GM10847 (cell line): ENCODE results near the gene PHRF1.
A peak's percentile ranks its signal among the peaks of the same experiment; 100 is the strongest.

ENCODE experiments used
- POLR2A ChIP-seq: IDR thresholded peaks from 2 replicates; pipeline ENCODE4 v1.6.1; 2011; ENCODE audit not compliant: insufficient read length; ENCODE audit errors: extremely low read depth

PHRF1 gene

GRCh38 chr11:561148-562003 is 14.9 kb upstream of the PHRF1 start:
- TF ChIP-seq POLR2A: no peak

DNA sequence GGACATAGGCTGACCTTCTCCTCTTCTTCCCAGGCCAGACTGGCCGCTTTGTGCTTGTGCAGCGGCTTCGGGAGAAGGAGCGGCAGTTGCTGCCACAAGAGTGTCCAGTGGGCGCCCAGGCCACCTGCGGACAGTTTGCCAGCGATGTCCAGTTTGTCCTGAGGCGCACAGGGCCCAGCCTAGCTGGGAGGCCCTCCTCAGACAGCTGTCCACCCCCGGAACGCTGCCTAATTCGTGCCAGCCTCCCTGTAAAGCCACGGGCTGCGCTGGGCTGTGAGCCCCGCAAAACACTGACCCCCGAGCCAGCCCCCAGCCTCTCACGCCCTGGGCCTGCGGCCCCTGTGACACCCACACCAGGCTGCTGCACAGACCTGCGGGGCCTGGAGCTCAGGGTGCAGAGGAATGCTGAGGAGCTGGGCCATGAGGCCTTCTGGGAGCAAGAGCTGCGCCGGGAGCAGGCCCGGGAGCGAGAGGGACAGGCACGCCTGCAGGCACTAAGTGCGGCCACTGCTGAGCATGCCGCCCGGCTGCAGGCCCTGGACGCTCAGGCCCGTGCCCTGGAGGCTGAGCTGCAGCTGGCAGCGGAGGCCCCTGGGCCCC is 14.1 kb upstream of the PHRF1 start:
- no peak for TF ChIP-seq POLR2A

DNA sequence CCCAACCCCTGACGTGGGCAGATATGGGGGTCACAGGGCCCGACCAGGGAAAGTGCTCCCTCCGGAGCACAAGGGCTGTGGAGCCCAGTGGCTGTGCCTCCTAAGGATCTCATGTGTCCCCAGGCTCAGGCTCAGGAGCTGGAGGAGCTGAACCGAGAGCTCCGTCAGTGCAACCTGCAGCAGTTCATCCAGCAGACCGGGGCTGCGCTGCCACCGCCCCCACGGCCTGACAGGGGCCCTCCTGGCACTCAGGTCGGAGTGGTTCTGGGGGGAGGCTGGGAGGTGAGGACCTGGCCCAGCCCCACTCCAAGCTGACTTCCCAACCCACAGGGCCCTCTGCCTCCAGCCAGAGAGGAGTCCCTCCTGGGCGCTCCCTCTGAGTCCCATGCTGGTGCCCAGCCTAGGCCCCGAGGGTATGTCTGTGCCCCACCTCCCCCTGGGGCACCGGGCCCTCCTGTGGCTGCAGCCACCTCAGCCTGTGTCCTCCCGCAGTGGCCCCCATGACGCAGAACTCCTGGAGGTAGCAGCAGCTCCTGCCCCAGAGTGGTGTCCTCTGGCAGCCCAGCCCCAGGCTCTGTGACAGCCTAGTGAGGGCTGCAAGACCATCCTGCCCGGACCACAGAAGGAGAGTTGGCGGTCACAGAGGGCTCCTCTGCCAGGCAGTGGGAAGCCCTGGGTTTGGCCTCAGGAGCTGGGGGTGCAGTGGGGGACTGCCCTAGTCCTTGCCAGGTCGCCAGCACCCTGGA is 13.0 kb upstream of the PHRF1 start:
- no peak for TF ChIP-seq POLR2A

GRCh38 chr11:563812-564578 is 12.3 kb upstream of the PHRF1 start:
- TF ChIP-seq POLR2A: no peak

GRCh38 chr11:565921-566509 is 10.3 kb upstream of the PHRF1 start:
- TF ChIP-seq POLR2A: no peak

DNA sequence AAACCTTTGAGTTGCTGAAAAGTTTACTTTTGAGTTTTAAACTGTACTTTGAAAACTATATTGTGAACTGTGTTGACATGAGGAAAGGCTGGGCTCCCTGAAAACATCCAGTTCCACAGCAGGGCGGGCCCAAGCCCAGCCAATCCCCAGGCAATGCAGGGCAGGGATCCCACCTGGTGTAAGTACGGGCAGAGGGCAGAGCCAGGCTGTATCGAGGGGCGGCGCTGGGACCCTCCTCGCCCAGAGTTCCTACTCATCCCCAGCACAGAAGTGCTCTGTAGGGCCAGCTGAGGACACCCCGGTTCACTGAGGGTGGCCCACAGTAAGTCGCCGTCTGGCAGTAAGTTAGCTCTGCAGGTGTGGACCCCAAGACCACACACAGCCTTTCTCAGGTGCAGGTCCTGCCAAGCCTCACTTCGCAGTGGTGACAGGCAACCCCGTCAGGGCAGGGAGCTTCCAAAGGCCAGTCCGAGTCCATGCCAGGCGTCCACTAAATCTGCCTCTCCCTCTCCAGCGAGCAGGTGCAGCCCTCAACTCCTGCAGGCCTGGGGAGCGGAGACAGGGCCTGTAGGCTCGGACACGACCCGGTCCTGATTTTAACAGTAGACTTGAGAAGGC is 9.2 kb upstream of the PHRF1 start:
- no peak for TF ChIP-seq POLR2A

- TF ChIP-seq POLR2A: no peak
These were observed 8.5 kb upstream of the PHRF1 start for GRCh38 chr11:567629-568292.

GRCh38 chr11:568306-569157 is 7.7 kb upstream of the PHRF1 start:
- peak; percentile 61 for TF ChIP-seq POLR2A

- TF ChIP-seq POLR2A: no peak
These were observed 6.9 kb upstream of the PHRF1 start for GRCh38 chr11:569158-569885.

DNA sequence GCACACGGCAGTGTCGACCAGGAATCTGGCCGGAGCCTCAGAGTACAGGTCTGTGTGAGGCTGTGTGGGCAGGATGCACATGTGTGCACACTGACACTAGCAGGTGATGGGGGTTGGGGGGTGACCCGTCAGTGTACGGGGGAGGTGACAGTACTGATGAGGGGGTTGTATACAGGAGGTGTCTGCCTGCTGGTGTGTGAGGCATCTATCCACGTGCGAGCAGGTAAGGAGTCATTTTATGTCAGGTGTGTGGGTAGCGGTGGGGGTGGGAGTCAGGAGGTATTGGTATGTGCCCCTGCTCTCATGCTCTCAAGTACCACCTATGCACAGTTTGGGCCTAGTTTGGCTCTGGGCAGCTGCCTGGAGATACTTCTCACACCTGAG is 4.5 kb upstream of the PHRF1 start:
- TF ChIP-seq POLR2A: no peak

- no peak for TF ChIP-seq POLR2A
These were observed 3.0 kb upstream of the PHRF1 start for GRCh38 chr11:573146-573759.

DNA sequence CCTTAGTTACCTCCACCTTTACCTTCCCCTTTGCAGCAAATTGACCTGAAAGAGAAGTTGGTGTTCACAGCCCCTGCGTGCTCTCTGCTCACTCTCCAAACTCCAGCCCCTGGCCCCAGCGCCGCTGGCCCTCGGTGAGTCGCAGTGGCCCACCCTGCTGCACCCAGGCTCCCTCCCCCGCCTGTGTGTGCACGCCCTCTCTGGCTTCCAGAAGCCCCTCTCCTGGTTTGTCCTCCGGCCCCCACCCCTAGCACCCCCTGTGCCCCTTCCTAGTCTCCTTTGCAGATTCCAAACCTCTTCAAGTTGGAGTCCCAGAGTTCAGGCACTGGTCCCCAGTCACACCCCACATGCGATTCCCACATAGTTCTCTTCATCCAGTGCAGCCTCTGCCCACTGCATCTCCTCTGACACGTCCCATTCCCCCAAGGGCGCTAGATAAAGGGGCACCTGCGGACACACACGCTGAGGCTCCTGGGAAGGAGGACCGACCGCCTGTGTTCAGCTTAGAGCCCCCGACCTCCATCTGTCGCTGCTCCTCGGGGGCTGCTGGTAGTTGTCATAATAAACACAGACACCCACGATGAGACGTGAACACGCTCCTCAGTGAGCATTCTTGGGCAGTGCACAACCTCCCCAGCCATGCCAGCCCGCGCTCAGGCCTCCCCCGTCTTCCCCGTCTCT is 1.5 kb upstream of the PHRF1 start:
- TF ChIP-seq POLR2A: no peak
